Stomach (tissue), 9 donors: Measurements from ENCODE around the gene PPP1R3E. TPM values are rescaled to one million over a fixed set of nuclear protein-coding genes. Genes with fewer than 3 reads are reported as not detected.
A peak's percentile ranks its signal among the peaks of the same experiment; 100 is the strongest.

Experiments used
- DNase-seq, 2 donors: peaks; one replicate each; pipeline versions ENCODE4 v3.0.0 to v3.0.0-alpha.2; 2013 to 2019
- H3K27ac ChIP-seq, 5 donors: fragments of 200-600 bp in 4 of 5; sonication (generic) in 4 of 5; one replicate each; pipeline ENCODE4 v1.5.1; 2013 to 2019; ENCODE audit warnings: mild to moderate bottlenecking in 1 of 5, moderate library complexity in 1 of 5
- H3K27me3 ChIP-seq, 3 donors: fragments of 200-600 bp; sonication (generic); one replicate each; pipeline ENCODE4 v1.5.1; 2017 to 2019; ENCODE audit warnings: mixed run types in 1 of 3
- H3K36me3 ChIP-seq, 4 donors: fragments of 200-600 bp; sonication (generic); 1 replicate in 3 of 4; 2 replicates in 1 of 4; pipeline ENCODE4 v1.5.1; 2016 to 2019
- H3K4me1 ChIP-seq, 4 donors: fragments of 200-600 bp; sonication (generic); one replicate each; pipeline ENCODE4 v1.5.1; 2016 to 2019
- H3K4me3 ChIP-seq, 4 donors: fragments of 200-600 bp; sonication (generic) in 3 of 4; one replicate each; pipeline ENCODE4 v1.5.1; 2016 to 2019; ENCODE audit warnings: mild to moderate bottlenecking in 1 of 4
- H3K9me3 ChIP-seq, 4 donors: fragments of 200-600 bp; sonication (generic); one replicate each; pipeline ENCODE4 v1.5.1; 2016 to 2019
- CTCF ChIP-seq, 7 experiments: fragments of 450-650 bp in 4 of 7; fragments of 200-600 bp in 3 of 7; sonication (generic) in 3 of 7; IDR thresholded peaks; one replicate each; pipeline ENCODE4 v1.5.1; 2016 to 2019; ENCODE audit warnings: antibody characterized with exemption in 7 of 7, control low read depth in 2 of 7, mild to moderate bottlenecking in 1 of 7
- EP300 ChIP-seq: sonication (generic); formaldehyde crosslinking; IDR thresholded peaks from one replicate; pipeline ENCODE4 v1.6.1; 2017; ENCODE audit warnings: antibody characterized with exemption
- POLR2A ChIP-seq, 4 donors: fragments of 450-650 bp; IDR thresholded peaks; one replicate each; pipeline ENCODE4 v1.6.1; 2016; ENCODE audit warnings: antibody characterized with exemption in 4 of 4, control low read depth in 2 of 4, mild to moderate bottlenecking in 1 of 4, moderate library complexity in 1 of 4
- POLR2AphosphoS5 ChIP-seq, 3 donors: sonication (generic); formaldehyde crosslinking; IDR thresholded peaks; one replicate each; pipeline ENCODE4 v1.6.1; 2016; ENCODE audit warnings: antibody characterized with exemption in 3 of 3
- WGBS, 5 donors: extraction: QIAGEN DNeasy Blood & Tissue Kit in 3 of 5; methylation state at CpG; one replicate each; pipeline versions ENCODE4 v1.1.5 to v1.1.7; 2013 to 2018; 5-methylcytosine and 5-hydroxymethylcytosine counted together
- intact Hi-C: fragments of 100-400 bp; cut with DNase I; formaldehyde crosslinking; loops from one replicate; pipeline ENCODE4 v1.15.1; 2023; ENCODE audit warnings: low total_unique reads
- polyA plus RNA-seq, 3 donors: library from polyadenylated mRNA; stranded (reverse); fragments of 200-250 nt; gene quantifications; one replicate each; pipeline ENCODE4 v1.2.3, GENCODE V29; 2013
- total RNA-seq, 5 donors: library from RNA; depleted of rRNA; stranded (reverse); fragments of >200 nt; gene quantifications; one replicate each; pipeline versions ENCODE4 v1.1.0 to v1.2.3, GENCODE V29; 2014 to 2016
- donor health status: healthy with polysubstance abuse.
- donor health status: Bipolar disorder and iron deficiency.
- donor health status: healthy.

The PPP1R3E gene
- total and polyA plus RNA-seq, 8 donors = 1.7 to 17.6 (median 11.5) TPM

DNA sequence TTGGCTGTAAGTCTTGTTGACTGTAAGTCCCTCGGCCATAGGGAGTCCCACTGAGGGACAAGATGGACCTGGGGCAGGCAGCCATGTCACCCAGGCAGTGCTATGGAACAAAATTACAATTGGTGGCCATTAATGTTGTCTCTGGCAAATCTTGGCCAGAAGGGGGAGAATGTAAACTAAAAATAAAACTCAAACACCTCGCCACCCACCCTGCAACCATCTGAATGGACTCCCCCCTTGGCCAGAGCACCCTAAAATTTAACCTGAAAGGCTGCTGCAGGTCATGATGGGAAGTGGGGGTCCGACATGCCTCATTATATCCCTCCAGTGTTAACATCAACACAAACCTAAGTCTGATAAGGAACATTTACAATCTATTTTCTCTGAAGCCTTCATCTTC, 41.8 kb upstream of the PPP1R3E start:
- Histone ChIP-seq H3K36me3 (peaks cover 0 to 15% (median 3%) of the 10 kb centered on the region in 4 donors), H3K9me3 (peaks cover 0 to 4% (median 0%) of the 10 kb centered on the region in 4 donors), H3K27me3 (no peaks in the 10 kb centered on the region), H3K4me3 (no peak overlapping the region), H3K27ac (no peak overlapping the region), H3K4me1 (no peaks in the 10 kb centered on the region)
- intact Hi-C loops = no loop called here
- WGBS, 5 donors = 47 to 68% (median 55%) methylated on average over 3 of the region's 3 CpGs
- TF ChIP-seq EP300 (no peak), CTCF (IDR thresholded peaks at IDR 0.05) (no peak), POLR2AphosphoS5 (IDR thresholded peaks at IDR 0.05) (no peak), POLR2A (IDR thresholded peaks at IDR 0.05) (no peak)
- no peak for DNase-seq

DNA sequence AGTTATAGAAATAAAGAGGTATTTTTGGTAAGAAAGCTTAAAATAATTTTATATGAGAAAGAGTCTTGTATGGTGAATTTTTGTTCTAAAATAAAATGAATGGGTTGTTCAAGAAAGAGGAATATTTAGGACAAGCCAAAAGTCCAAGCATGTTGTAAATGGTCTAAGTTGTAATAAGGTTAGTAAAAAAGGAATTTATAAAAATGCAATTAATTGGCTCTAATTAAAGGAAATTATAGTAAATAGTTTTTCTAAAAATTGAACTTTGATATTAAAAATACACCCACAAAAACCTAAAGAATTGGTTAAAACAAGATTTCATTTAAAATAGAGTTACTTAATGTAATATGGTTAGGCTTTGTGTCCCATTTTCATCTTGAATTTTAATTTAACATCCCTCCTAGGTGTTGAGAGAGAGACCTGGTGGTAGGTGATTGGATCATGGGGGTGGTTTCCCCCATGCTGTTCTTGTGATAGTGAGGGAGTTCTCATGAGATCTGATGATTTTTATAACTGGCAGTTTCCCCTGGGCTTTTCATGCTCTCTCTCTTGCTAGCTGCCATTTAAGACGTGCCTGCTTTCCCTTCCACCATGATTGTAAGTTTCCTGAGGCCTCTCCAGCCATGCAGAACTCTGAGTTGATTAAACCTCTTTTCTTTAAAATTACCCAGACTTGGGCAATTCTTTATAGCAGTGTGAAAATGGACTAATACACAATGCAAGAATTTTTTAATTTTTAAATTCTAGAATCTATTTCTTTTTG, 37.0 kb upstream of the PPP1R3E start:
- Histone ChIP-seq H3K27ac (no peak overlapping the region), H3K4me1 (no peaks in the 10 kb centered on the region), H3K36me3 (no peaks in the 10 kb centered on the region), H3K9me3 (peaks cover 0 to 4% (median 0%) of the 10 kb centered on the region in 4 donors), H3K4me3 (no peak overlapping the region), H3K27me3 (no peaks in the 10 kb centered on the region)
- DNase-seq = no peak
- TF ChIP-seq EP300 (no peak), POLR2A (IDR thresholded peaks at IDR 0.05) (no peak), POLR2AphosphoS5 (IDR thresholded peaks at IDR 0.05) (no peak), CTCF (IDR thresholded peaks at IDR 0.05) (no peak)
- WGBS, 5 donors = 77 to 95% (median 88%) methylated on average over 1 of the region's 1 CpG
- intact Hi-C loops = no loop called here

- DNase-seq = no peak
- no peak for TF ChIP-seq POLR2A (IDR thresholded peaks at IDR 0.05)
- TF ChIP-seq EP300 = no peak
- no peak for TF ChIP-seq CTCF (IDR thresholded peaks at IDR 0.05)
- no peak for TF ChIP-seq POLR2AphosphoS5 (IDR thresholded peaks at IDR 0.05)
- Histone ChIP-seq H3K36me3 (no peaks in the 10 kb centered on the region), H3K27me3 (no peaks in the 10 kb centered on the region), H3K4me1 (no peaks in the 10 kb centered on the region), H3K9me3 (peaks cover 0 to 4% (median 0%) of the 10 kb centered on the region in 4 donors), H3K4me3 (no peak overlapping the region), H3K27ac (no peak overlapping the region)
- intact Hi-C loops = no loop called here
- WGBS, 5 donors = 77 to 86% (median 83%) methylated on average over 5 of the region's 5 CpGs
These were observed 33.0 kb upstream of the PPP1R3E start for GRCh38 chr14:23335623-23336022.

DNA sequence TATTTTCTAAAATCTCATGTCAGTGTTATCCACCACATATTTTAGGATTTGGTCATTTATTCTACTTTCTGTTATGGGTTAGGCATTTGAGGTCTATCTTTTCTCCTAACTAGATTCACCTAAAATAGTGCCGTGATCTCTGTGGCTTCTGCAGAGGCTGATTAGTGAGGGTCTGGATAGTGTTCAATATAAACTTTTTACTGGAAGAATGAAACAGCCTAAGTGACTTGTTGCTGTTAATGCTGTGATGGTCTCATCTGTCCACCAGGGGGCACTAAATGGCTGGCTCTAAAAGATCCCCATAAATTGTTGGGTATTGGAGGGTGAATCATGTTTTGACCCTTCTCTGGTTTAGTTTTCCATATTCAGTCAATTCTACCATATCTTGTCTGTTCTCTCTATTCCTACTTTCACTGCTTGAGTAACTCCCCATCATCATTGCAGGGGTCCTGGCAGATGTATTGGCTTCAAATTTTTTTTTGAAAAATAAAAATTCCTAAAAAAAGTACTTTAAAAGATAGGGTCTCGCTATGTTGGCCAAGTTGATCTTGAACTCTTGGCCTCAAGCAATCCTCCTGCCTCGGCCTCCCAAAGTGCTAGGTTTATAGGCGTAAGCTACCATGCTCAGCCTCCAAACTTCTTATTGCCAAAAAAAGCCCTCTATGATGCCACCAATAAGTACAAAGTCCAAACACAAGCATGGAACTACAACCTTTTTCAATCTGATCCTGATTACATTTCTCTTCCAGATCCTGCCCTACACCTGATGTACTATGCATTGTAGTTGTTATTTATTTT, 25.5 kb upstream of the PPP1R3E start:
- peak overlapping the region in 2 of 5 donors; percentile 16 to 54 for H3K27ac ChIP-seq
- intact Hi-C loops = loop anchor here (10.0 kb wide), 2 partner anchors 137 to 237 kb away; partner anchors contain the start of genes AP1G2 and NGDN
- peak; percentile 79 to 91 for DNase-seq
- WGBS, 5 donors = 28 to 39% (median 36%) methylated on average over 4 of the region's 4 CpGs
- TF ChIP-seq POLR2A (IDR thresholded peaks at IDR 0.05) = no peak
- peak in 5 of 7 experiments; percentile 77 to 91 (median 82) for TF ChIP-seq CTCF (IDR thresholded peaks at IDR 0.05)
- TF ChIP-seq POLR2AphosphoS5 (IDR thresholded peaks at IDR 0.05) = peak in 1 of 3 donors; percentile 80
- H3K4me1 ChIP-seq = peaks cover 2 to 27% (median 15%) of the 10 kb centered on the region in 4 donors
- no peak overlapping the region for H3K4me3 ChIP-seq
- no peaks in the 10 kb centered on the region for H3K9me3 ChIP-seq
- H3K36me3 ChIP-seq = peaks cover 24 to 37% (median 32%) of the 10 kb centered on the region in 4 donors
- H3K27me3 ChIP-seq = no peaks in the 10 kb centered on the region
